ENCODE results near the gene TUSC2.

The TUSC2 gene

GRCh38 chr3:50354186-50354764 is 26.3 kb upstream of the TUSC2 start:
- DNase-seq, result no peak

- DNase-seq, result no peak
These were observed 25.4 kb upstream of the TUSC2 start for GRCh38 chr3:50353245-50354004.

- no peak for DNase-seq
These were observed 24.8 kb upstream of the TUSC2 start for GRCh38 chr3:50352781-50353180.

GRCh38 chr3:50351323-50351697 is 23.3 kb upstream of the TUSC2 start:
- no peak for DNase-seq

- peak; percentile 99 for DNase-seq
These were observed 22.7 kb upstream of the TUSC2 start, which contains the start of the genes CYB561D2 and NPRL2 for GRCh38 chr3:50350527-50351322. TSS of gene CYB561D2 (plus strand) at chr3:50350862. CDS start at chr3:50351434, 572 bp downstream. TSS of gene NPRL2 (minus strand) at chr3:50350775. CDS start at chr3:50350652, 123 bp downstream.

- no peak for DNase-seq
These were observed 22.1 kb upstream of the TUSC2 start for GRCh38 chr3:50350213-50350526.

GRCh38 chr3:50347187-50347813 is 19.3 kb upstream of the TUSC2 start:
- peak; percentile 76 to 77 for DNase-seq

GRCh38 chr3:50345586-50346234 is 17.7 kb upstream of the TUSC2 start, which contains the start of gene ZMYND10:
TSS of gene ZMYND10 (minus strand) at chr3:50345732. CDS start at chr3:50345579, 153 bp downstream.
- DNase-seq, result peak; percentile 76 to 87

GRCh38 chr3:50345008-50345407 is 17.0 kb upstream of the TUSC2 start:
- DNase-seq, result no peak

GRCh38 chr3:50342813-50343633 is 15.0 kb upstream of the TUSC2 start:
- no peak for DNase-seq

GRCh38 chr3:50341996-50342650 is 14.1 kb upstream of the TUSC2 start:
- DNase-seq, result no peak

GRCh38 chr3:50341537-50341936 is 13.5 kb upstream of the TUSC2 start:
- no peak for DNase-seq

GRCh38 chr3:50340448-50341329 is 12.7 kb upstream of the TUSC2 start, which contains the start of gene RASSF1:
TSS of gene RASSF1 (minus strand) at chr3:50340836. CDS start at chr3:50340805, 31 bp downstream.
- DNase-seq, result peak; percentile 69 to 84

- no peak for DNase-seq
These were observed 12.1 kb upstream of the TUSC2 start for GRCh38 chr3:50340147-50340447.

- DNase-seq, result no peak
These were observed 11.6 kb upstream of the TUSC2 start for GRCh38 chr3:50339485-50340146.

- no peak for DNase-seq
These were observed 10.9 kb upstream of the TUSC2 start for GRCh38 chr3:50338965-50339364.

GRCh38 chr3:50337175-50337861 is 9.3 kb upstream of the TUSC2 start:
- DNase-seq, result peak; percentile 97 to 98

GRCh38 chr3:50336452-50337174 is 8.6 kb upstream of the TUSC2 start:
- DNase-seq, result no peak

Data from stimulated activated CD4-positive, alpha-beta T cell treated with anti-CD3 and anti-CD28 coated beads, Interleukin-2, amount 100 ng/mL, for 24 hours (primary cell).